ENCODE measurements around the gene CLDN24.

DNA sequence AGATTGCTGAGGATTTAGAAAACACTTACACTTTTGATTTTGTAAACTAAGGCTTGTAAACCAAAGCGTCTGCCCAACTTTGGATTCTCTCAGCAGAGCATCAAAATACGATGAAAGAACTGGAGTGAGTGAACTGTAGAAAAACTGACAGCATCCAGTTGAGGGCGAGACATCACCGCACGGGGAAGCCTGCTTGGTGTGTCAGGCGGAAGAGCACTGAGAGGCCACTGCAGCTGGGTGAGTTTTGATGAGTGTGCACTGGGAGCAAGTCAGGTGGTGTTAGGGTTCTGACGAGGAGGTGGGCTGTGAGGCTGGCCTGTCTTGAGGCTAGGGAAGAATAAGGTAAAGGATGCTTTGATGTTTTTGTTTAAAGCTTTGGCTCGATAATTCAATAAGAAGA is 46.8 kb upstream of the CLDN24 start:
- TF ChIP-seq CBFB (CRISPR knock-in tag; IDR thresholded peaks at IDR 0.05; ENCODE audit: low read depth) (no peak), ZNF416 (CRISPR knock-in tag; IDR thresholded peaks at IDR 0.05) (no peak), ZBTB21 (CRISPR knock-in tag; IDR thresholded peaks at IDR 0.05; ENCODE audit: borderline replicate concordance) (no peak), NR3C1 (CRISPR knock-in tag; conservative IDR thresholded peaks at IDR 0.05; ENCODE audit: low read depth) (no peak)
- TF ChIP-seq, protein P1, sequence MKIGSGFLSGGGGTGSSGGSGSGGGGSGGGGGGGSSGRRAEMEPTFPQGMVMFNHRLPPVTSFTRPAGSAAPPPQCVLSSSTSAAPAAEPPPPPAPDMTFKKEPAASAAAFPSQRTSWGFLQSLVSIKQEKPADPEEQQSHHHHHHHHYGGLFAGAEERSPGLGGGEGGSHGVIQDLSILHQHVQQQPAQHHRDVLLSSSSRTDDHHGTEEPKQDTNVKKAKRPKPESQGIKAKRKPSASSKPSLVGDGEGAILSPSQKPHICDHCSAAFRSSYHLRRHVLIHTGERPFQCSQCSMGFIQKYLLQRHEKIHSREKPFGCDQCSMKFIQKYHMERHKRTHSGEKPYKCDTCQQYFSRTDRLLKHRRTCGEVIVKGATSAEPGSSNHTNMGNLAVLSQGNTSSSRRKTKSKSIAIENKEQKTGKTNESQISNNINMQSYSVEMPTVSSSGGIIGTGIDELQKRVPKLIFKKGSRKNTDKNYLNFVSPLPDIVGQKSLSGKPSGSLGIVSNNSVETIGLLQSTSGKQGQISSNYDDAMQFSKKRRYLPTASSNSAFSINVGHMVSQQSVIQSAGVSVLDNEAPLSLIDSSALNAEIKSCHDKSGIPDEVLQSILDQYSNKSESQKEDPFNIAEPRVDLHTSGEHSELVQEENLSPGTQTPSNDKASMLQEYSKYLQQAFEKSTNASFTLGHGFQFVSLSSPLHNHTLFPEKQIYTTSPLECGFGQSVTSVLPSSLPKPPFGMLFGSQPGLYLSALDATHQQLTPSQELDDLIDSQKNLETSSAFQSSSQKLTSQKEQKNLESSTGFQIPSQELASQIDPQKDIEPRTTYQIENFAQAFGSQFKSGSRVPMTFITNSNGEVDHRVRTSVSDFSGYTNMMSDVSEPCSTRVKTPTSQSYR (CRISPR knock-in tag; IDR thresholded peaks at IDR 0.05), result no peak
- TF ChIP-seq, protein P2, sequence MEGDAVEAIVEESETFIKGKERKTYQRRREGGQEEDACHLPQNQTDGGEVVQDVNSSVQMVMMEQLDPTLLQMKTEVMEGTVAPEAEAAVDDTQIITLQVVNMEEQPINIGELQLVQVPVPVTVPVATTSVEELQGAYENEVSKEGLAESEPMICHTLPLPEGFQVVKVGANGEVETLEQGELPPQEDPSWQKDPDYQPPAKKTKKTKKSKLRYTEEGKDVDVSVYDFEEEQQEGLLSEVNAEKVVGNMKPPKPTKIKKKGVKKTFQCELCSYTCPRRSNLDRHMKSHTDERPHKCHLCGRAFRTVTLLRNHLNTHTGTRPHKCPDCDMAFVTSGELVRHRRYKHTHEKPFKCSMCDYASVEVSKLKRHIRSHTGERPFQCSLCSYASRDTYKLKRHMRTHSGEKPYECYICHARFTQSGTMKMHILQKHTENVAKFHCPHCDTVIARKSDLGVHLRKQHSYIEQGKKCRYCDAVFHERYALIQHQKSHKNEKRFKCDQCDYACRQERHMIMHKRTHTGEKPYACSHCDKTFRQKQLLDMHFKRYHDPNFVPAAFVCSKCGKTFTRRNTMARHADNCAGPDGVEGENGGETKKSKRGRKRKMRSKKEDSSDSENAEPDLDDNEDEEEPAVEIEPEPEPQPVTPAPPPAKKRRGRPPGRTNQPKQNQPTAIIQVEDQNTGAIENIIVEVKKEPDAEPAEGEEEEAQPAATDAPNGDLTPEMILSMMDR (IDR thresholded peaks at IDR 0.05), result no peak
- TF ChIP-seq, protein P3, sequence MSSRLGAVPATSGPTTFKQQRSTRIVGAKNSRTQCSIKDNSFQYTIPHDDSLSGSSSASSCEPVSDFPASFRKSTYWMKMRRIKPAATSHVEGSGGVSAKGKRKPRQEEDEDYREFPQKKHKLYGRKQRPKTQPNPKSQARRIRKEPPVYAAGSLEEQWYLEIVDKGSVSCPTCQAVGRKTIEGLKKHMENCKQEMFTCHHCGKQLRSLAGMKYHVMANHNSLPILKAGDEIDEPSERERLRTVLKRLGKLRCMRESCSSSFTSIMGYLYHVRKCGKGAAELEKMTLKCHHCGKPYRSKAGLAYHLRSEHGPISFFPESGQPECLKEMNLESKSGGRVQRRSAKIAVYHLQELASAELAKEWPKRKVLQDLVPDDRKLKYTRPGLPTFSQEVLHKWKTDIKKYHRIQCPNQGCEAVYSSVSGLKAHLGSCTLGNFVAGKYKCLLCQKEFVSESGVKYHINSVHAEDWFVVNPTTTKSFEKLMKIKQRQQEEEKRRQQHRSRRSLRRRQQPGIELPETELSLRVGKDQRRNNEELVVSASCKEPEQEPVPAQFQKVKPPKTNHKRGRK (CRISPR knock-in tag; IDR thresholded peaks at IDR 0.05; ENCODE audit: borderline replicate concordance), result no peak
